Measurements from ENCODE around the gene SREBF1.
A peak's percentile ranks its signal among the peaks of the same experiment; 100 is the strongest.

Gene SREBF1

DNA sequence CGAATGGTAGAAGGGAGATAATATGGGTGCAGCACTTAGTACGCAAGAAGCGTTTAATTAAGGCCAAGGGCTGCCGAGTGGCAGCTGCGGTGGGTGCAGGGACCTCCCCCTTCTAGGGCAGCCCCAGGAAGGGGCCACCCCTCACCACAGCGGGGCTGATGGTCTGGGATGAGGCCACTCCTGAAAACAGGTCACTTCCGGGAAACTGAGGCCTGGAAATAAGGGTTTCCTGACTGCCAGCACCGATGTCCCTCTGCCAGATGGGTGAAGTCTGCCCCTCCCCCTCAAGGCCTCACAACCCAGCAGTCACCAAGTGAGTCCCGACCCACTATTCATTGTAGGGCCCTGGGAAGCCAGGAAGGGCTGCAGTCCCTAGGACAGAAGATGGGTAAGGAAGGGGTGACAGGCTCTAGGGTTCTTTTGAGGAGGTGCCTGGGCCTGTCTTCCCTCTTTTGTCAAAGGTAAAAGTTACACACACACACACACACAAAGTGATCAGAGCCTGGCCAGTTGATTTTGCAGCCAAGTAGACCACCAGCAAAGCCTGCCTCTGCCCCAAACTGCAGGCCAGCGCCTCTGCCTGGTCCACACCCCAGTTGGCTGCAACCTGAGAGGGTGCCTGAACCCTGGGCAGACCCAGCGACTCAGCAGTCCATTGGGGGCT, 12.5 kb downstream of the SREBF1 start:
- no peak for DNase-seq (ENCODE audit: low read depth)

GRCh38 chr17:17823433-17824118, 13.2 kb downstream of the SREBF1 start:
- peak; percentile 66 for DNase-seq (ENCODE audit: low read depth)

DNA sequence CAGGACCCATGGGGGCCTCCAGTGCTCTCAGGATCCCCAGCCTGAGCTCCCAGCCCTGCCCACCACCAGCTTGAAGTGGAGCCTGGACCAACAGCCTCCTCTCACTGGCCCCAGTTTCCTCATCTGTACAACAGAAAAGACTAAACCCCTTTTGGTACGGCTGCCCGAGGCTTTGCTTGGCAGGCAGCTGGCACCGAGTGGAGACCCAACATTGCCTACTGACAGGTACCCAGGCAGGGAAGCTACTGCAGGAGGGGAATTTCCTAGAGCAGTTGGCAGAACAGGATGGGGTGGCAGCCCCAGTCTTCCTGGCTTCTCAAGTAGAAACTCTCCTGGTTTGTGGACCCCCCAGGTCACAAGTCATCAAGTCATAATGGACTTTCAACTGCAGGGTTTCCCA, 14.2 kb downstream of the SREBF1 start:
- no peak for DNase-seq (ENCODE audit: low read depth)

GRCh38 chr17:17822189-17822588, 14.6 kb downstream of the SREBF1 start:
- no peak for DNase-seq (ENCODE audit: low read depth)

DNA sequence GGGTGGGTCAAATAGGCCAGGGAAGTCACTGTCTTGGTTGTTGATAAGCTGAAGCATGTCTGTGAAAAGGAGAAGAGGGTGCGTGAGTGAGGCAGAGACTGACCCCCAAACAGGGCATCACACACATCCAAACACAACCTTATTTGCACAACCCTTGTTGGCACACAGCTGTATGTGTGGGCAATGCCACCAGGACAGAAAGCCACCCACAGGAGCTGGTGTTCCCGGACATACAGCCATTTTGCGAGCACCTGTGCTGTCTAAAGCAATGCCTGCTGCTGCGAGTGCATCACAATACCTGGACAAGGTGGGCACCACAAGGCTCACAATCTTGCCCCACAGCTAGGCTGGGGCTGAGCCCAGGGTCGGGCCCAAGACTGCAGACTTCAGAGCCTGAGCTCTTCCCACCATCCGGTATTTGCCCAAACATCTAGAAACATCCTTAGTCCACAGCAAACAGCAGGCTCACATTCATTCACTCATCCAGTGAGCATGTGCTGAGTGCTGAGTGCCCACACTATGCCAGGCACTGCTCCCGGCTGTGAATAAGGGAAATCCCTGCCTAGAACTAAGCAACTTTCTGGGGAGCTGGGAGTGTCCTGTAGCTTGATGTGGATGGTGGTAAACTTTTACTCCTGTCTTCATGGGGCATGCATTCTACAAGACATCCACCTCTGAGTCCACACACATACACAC, 16.2 kb downstream of the SREBF1 start:
- DNase-seq (ENCODE audit: low read depth) = no peak

- DNase-seq (ENCODE audit: low read depth) = no peak
These were observed 16.7 kb downstream of the SREBF1 start for GRCh38 chr17:17820046-17820445.

DNA sequence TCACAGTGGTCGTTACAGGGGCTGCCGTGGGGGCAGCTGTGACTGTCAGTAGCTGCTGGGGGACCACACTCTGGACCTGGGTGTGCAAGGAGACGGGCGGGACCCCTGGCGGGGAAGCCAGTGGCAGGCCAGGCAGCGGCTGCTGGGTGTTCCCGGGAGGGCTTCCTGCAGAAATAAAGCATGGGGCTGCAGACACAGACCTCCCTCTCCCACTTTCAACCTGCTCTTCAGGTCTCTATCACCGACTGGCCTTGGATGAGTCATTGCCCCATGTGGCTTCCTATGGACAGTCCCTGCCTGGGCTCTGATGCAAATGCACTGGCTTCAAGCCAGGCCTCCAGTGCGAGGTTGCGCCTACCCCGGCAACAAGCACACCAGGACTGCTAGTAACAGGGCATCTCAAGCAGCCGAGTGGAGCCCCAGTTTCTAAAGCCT, 17.2 kb downstream of the SREBF1 start:
- peak; percentile 41 for DNase-seq (ENCODE audit: low read depth)

- no peak for DNase-seq (ENCODE audit: low read depth)
These were observed 17.7 kb downstream of the SREBF1 start for GRCh38 chr17:17819111-17819510.

GRCh38 chr17:17818088-17818526, 18.7 kb downstream of the SREBF1 start:
- DNase-seq (ENCODE audit: low read depth) = no peak

DNA sequence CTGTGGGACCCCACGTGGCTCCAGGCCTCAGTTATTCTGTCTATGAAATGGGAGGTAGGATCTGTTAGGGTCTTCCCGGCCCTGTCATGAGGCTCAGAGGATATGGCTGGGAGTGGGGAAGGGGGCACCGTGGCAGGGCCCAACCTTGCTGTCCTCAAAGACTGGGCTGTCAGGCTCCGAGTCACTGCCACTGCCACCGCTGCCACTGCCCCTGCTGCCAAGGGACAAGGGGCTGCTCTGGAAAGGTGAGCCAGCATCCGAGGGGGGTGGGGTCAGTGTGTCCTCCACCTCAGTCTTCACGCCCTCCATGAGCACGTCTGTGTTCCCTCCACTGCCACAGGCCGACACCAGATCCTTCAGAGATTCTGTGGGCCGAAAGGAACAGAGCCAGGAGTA, 19.2 kb downstream of the SREBF1 start:
- no peak for DNase-seq (ENCODE audit: low read depth)

GRCh38 chr17:17816831-17817551, 19.8 kb downstream of the SREBF1 start:
- DNase-seq (ENCODE audit: low read depth) = no peak

GRCh38 chr17:17816240-17816814, 20.5 kb downstream of the SREBF1 start:
- DNase-seq (ENCODE audit: low read depth) = no peak

DNA sequence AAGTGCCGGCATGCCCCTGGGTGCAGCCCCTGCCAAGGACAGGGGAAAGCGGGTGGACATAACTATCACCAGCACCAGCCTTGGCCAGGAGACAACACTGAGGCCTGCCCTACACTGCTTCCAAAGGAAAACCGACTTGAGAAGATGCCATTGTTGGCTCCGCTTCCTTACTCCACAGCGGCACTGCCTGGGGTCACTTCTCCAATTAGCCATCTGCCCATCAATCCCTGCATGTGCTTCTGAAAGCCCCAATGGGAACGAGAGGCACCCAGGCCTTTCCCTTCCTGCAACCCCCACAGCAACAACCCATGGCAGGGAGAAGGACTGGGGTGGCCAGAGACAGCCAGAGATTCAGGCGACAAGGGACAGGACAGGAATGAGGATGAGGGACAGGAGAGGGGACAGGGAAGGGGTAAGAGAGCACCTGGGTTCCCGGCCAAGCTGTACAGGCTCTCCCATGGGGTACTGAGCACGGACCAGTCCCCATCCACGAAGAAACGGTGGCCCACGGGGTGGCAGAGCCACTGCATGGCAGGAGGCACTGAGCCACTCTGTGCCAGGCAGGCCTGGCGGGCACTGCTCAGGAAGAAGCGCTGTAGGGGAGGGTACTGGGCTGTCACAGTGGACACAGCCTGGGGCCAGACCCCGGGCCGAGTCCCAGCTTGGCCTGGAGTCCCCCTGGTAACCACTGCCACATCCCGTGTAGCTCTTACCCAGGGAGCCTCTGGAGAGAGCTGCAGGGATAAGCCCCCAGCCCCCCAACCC, 21.2 kb downstream of the SREBF1 start:
- no peak for DNase-seq (ENCODE audit: low read depth)

GRCh38 chr17:17815062-17815406, 21.8 kb downstream of the SREBF1 start:
- no peak for DNase-seq (ENCODE audit: low read depth)

DNA sequence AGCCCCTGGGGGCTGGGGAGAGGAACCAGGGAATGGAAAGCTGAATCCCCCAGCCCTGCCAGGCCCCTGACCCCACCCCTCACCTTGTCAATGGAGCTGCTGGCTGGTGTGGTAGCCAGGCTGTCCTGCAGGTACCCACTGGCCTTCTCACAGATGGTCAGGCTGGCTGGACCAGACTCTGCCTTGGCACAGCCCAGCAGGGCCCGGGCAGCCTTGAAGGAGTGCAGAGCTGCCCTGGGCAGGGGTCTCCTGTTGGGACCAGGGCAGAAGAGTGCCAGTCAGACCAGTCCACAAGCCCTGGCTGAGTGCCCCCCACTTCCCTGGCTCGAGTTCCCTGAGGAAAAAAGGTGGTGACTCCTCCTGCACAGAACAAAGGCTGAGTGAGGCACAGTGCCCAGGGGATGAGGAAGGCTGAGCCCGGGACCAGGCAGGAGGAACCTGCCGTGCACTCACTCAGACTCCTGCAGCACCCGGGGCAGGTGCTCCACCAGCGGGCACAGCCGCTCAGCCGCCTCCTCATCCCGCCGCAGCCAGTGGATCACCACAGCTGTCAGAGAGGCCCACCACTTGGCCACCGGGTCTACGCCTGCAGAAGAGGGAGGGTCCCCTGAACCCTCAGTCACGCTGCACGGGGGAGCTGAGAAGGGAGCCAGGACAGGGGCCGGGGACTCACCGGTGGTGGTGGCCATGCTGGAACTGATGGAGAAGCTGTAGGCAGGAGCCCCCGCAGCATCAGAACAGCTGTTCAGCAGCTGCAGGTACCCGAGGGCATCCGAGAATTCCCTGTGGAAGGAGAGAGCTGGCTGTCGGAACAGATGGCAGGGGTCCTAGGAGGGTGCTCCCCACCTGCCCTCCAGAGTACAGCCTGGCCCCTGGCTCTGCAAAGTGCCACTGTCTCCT, 22.4 kb downstream of the SREBF1 start:
- no peak for DNase-seq (ENCODE audit: low read depth)

DNA sequence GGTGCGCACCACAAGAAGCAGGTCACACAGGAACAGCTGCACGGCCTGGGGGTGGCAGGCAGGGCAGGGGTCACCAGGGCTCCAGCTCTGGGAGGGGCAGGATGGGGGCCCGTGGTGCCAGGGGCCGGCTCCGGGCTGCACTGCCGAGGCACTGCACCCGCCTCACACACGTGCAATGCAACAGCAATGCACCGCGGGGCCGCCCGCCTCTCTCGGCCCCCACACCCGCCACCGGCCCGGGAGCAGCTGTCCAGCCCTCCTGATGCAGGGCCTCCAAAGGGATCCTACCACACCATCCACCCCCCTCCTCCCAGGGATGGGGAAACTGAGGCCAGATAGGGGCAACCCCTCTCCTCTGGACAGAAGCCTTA, 23.1 kb downstream of the SREBF1 start:
- DNase-seq (ENCODE audit: low read depth) = no peak

- no peak for DNase-seq (ENCODE audit: low read depth)
These were observed 23.6 kb downstream of the SREBF1 start for GRCh38 chr17:17813055-17813724.

- peak; percentile 30 for DNase-seq (ENCODE audit: low read depth)
These were observed 24.4 kb downstream of the SREBF1 start for GRCh38 chr17:17812211-17813054.
